Epithelial cell of esophagus (primary cell): Measurements from ENCODE around the gene PCBP2.
"Not testable (repeated sequence)": the region's sequence is repeated elsewhere in the genome, so short reads cannot be mapped to it uniquely, and the experiment has no call there.

ENCODE experiments used
- DNase-seq: peaks from one replicate; pipeline ENCODE4 v3.0.0; 2010; ENCODE audit warnings: low read depth
- H3K4me3 ChIP-seq: 2 replicates; pipeline ENCODE4 v1.5.1; 2011; ENCODE audit warnings: mild to moderate bottlenecking, low read length, control low read depth
- TF ChIP-seq, protein P1 (sequence below): IDR thresholded peaks from 2 replicates; pipeline ENCODE4 v1.5.1; 2011; ENCODE audit warnings: low read depth, mild to moderate bottlenecking, low read length, control low read depth, inconsistent platforms; ENCODE audit not compliant: insufficient read depth; ENCODE audit errors: missing control alignments

The PCBP2 gene

DNA sequence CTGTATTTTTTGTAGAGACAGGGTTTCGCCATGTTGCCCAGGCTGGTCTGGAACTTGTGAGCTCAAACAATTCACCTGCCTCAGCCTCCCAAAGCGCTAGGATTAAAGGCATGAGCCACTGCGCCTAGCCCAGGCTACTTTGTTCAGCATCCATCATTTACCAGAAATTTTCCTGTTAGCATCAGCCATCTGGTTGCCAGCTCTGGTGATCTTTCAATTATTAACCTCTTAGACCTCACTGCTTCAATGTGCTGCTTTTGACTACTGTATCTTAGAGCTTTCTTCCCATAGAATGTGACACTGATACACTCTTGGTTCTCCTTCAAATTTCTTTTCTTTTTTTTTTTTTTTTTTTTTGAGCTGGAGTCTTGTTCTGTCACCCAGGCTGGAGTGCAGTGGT is 33.7 kb upstream of the PCBP2 start:
- no peak for DNase-seq
- H3K4me3 ChIP-seq, result no peak overlapping the region
- TF ChIP-seq, protein P1, sequence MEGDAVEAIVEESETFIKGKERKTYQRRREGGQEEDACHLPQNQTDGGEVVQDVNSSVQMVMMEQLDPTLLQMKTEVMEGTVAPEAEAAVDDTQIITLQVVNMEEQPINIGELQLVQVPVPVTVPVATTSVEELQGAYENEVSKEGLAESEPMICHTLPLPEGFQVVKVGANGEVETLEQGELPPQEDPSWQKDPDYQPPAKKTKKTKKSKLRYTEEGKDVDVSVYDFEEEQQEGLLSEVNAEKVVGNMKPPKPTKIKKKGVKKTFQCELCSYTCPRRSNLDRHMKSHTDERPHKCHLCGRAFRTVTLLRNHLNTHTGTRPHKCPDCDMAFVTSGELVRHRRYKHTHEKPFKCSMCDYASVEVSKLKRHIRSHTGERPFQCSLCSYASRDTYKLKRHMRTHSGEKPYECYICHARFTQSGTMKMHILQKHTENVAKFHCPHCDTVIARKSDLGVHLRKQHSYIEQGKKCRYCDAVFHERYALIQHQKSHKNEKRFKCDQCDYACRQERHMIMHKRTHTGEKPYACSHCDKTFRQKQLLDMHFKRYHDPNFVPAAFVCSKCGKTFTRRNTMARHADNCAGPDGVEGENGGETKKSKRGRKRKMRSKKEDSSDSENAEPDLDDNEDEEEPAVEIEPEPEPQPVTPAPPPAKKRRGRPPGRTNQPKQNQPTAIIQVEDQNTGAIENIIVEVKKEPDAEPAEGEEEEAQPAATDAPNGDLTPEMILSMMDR, result no peak

DNA sequence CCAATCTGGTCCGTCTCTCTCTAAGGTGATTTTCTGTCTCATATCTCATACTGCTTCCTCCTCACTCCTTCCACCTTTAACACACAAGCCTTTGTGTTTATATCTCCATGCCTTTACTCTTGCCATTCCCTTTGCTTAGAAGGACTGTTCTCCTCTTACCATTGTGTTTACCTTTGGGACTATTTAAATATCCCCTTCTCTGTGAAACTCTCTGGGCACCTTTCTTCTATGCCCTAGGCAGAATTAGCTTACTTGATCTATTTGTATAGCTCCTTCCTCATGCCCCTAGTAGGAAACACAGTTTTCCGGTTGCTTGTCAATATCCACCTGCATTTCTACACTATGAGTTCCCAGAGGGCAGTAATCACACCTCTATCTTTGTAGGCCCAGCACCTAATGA is 32.1 kb upstream of the PCBP2 start:
- TF ChIP-seq, protein P1, result no peak
- H3K4me3 ChIP-seq, result no peak overlapping the region
- DNase-seq, result no peak

DNA sequence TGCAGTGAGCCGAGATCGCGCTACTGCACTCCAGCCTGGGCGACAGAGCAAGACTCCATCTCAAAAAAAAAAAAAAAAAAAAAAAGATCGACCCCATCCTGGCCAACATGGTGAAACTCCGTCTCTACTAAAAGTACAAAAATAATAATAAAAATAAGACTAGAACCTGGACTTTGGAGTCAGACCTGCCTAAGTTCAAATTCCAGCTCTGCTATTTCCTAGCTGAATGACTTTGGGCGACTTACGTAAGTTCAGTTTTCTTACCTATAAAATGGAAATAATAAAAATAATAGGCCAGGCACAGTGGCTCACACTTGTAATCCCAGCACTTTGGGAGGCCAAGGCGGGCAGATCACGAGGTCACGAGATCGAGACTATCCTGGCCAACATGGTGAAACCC is 29.7 kb upstream of the PCBP2 start:
- not testable (repeated sequence) for H3K4me3 ChIP-seq, DNase-seq

DNA sequence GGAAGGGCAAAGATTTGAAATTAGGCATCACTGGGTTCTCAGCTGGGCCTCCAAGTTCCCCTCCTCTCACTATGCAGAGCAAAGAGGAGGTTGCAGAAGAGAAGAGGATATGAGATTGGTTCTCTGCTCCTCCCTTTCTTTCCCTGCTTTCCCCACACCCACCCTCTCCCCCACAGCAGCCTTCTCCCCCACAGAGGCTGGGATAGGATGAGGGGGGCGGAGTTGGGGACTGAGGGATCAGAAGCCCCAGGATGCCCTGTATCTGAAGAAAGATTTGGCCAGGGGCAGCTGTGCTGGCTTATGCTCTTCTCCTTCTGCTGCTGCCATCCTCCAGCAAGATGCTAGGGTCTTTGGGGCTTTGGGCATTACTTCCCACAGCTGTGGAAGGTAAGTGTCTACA is 28.3 kb upstream of the PCBP2 start, which contains the start of gene AMHR2:
Gene AMHR2 (plus strand): TSS at position 259 of the 400 bp plus-strand sequence. CDS start 80 bp downstream, at position 339.
- TF ChIP-seq, protein P1, result no peak
- DNase-seq, result no peak
- no peak within 1 kb of the TSS for H3K4me3 ChIP-seq

DNA sequence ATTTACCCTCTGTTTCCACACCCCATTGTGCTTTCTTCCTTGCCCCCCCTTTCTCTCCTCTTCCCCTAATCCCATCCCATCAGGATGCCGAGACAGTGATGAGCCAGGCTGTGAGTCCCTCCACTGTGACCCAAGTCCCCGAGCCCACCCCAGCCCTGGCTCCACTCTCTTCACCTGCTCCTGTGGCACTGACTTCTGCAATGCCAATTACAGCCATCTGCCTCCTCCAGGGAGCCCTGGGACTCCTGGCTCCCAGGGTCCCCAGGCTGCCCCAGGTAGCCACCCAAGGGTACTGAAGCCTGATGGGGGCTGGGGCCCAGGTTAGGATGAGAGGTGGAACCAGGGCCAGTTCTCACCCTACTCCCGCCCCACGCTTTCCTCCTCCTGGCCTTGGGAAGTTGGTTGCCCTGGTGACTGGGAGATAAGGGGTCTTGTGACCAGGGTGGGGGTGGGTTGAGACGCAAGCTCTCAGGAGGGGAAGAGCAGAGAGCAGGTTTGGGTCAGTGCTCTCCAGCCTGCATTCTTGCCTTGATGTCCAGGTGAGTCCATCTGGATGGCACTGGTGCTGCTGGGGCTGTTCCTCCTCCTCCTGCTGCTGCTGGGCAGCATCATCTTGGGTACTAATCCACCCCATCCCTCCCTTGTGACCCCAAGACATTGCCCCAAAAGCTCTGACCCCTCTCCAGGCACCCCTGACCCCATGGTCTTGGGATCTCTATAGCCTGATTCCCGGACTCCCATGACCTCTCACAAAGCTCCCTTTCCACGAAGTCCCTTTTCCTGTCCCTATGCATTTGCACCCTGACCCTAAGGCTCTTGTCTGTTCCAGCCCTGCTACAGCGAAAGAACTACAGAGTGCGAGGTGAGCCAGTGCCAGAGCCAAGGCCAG is 27.0 kb upstream of the PCBP2 start:
- no peak overlapping the region for H3K4me3 ChIP-seq

DNA sequence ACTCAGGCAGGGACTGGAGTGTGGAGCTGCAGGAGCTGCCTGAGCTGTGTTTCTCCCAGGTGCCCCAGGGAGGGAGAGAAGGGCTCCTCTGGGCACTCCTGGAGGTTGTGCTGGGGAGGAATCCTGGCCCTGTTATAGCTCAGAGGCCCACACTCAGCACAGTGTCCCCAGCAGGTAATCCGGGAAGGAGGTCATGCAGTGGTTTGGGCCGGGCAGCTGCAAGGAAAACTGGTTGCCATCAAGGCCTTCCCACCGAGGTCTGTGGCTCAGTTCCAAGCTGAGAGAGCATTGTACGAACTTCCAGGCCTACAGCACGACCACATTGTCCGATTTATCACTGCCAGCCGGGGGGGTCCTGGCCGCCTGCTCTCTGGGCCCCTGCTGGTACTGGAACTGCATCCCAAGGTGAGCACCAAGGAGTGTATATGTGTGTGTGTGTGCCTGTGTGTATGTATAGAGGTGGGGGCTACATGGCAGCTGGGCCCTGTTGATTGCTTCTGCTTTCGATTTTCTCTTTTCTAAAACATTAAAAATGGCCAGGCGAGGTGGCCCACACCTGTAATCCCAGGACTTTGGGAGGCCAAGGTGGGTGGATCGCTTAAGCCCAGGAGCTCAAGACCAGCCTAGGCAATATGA is 26.3 kb upstream of the PCBP2 start:
- TF ChIP-seq, protein P1, result no peak
- H3K4me3 ChIP-seq, result no peak overlapping the region
- DNase-seq, result no peak

More for the DNA sequence above, 27.0 kb upstream of the PCBP2 start:
- TF ChIP-seq, protein P1, result no peak
- no peak for DNase-seq

DNA sequence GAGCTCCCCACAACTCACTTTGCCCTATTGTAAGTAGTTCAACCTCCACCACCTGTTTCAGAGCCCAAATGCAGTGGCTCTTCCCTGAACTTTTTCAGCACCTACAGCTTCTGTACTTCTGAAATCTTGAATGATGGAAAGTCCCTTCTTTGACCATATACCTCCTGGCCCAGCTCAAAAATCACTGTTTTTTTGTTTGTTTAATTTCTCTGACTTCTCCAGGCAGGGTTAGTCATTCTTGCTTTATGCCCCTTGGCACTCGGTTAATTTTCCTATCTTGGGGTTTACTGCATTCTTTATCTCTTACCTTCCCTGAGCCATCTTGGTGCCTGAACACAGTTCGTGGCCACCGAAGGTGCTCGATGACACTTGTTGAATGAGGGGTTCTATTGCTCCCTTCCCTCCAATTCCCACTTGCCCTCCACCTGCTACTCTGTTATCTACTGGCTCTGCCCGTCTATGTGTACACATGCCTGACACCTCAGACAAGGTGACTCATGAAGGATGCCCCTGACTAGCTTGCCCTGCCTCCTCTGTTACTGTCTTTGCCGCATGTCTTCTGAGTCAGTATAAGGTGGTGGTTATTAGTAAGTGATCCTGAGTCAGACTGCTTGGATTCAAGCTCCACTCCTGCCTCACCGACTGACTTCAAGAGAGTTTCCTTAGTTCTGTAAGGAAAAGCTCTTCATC is 23.9 kb upstream of the PCBP2 start:
- peak; percentile 99 for DNase-seq
- TF ChIP-seq, protein P1, result no peak
- H3K4me3 ChIP-seq, result no peak overlapping the region
